Astrocyte of the spinal cord (primary cell): ENCODE results near the gene COL26A1.
"Not testable (repeated sequence)": the region's sequence is repeated elsewhere in the genome, so short reads cannot be mapped to it uniquely, and the experiment has no call there.

Experiments
- DNase-seq: peaks from one replicate; pipeline ENCODE4 v3.0.0; 2011; ENCODE audit warnings: low read depth, low spot score
- H3K4me3 ChIP-seq: 2 replicates; pipeline ENCODE4 v1.5.1; 2011; ENCODE audit warnings: low read depth, mild to moderate bottlenecking, low read length, moderate library complexity
- CTCF ChIP-seq: IDR thresholded peaks from 2 replicates; pipeline ENCODE4 v1.5.1; 2012; ENCODE audit warnings: low read depth, mild to moderate bottlenecking, low read length, inconsistent platforms
- in situ Hi-C: cut with HindIII; loops from 2 replicates; pipeline ENCODE4 v1.10.0; 2017; ENCODE audit warnings: low sequenced_read_pairs

The COL26A1 gene

GRCh38 chr7:101332026-101332425 lies 30.6 kb upstream of the COL26A1 start:
- H3K4me3 ChIP-seq, result no peak overlapping the region
- in situ Hi-C loops, result no loop called here

GRCh38 chr7:101333912-101334311 lies 28.8 kb upstream of the COL26A1 start:
- in situ Hi-C loops, result no loop called here
- no peak for DNase-seq
- no peak overlapping the region for H3K4me3 ChIP-seq
- no peak for TF ChIP-seq CTCF

More at GRCh38 chr7:101332026-101332425, 30.6 kb upstream of the COL26A1 start:
- DNase-seq, result no peak
- TF ChIP-seq CTCF, result no peak

- no peak overlapping the region for H3K4me3 ChIP-seq
- in situ Hi-C loops, result no loop called here
- DNase-seq, result no peak
- TF ChIP-seq CTCF, result no peak
Measured at GRCh38 chr7:101340379-101340778, 22.3 kb upstream of the COL26A1 start.

GRCh38 chr7:101342892-101343291 lies 19.8 kb upstream of the COL26A1 start:
- TF ChIP-seq CTCF, result no peak
- in situ Hi-C loops, result no loop called here
- no peak for DNase-seq
- no peak overlapping the region for H3K4me3 ChIP-seq

- no peak overlapping the region for H3K4me3 ChIP-seq
- no peak for TF ChIP-seq CTCF
- DNase-seq, result no peak
- in situ Hi-C loops, result no loop called here
Measured at GRCh38 chr7:101347477-101347876, 15.2 kb upstream of the COL26A1 start.

- DNase-seq, in situ Hi-C loops, H3K4me3 ChIP-seq: not testable (repeated sequence)
Measured at GRCh38 chr7:101348456-101349067, 14.1 kb upstream of the COL26A1 start.

GRCh38 chr7:101349300-101349699 lies 13.4 kb upstream of the COL26A1 start:
- DNase-seq, H3K4me3 ChIP-seq, in situ Hi-C loops: not testable (repeated sequence)

GRCh38 chr7:101352920-101353308 lies 9.8 kb upstream of the COL26A1 start:
- no peak for DNase-seq
- TF ChIP-seq CTCF, result no peak
- in situ Hi-C loops, result no loop called here
- no peak overlapping the region for H3K4me3 ChIP-seq
